Tibial nerve (tissue), 3 donors: Measurements from ENCODE around the gene ZCWPW1.

ENCODE experiments used
- CTCF ChIP-seq, 5 experiments: fragments of 200-600 bp in 3 of 5; fragments of 450-650 bp in 2 of 5; sonication (generic) in 3 of 5; IDR thresholded peaks; one replicate each; pipeline ENCODE4 v1.5.1; 2016 to 2019; ENCODE audit warnings: antibody characterized with exemption in 5 of 5, mild to moderate bottlenecking in 3 of 5, moderate library complexity in 2 of 5
- POLR2A ChIP-seq, 2 donors: fragments of 450-650 bp; IDR thresholded peaks; one replicate each; pipeline ENCODE4 v1.6.1; 2017; ENCODE audit warnings: antibody characterized with exemption in 2 of 2, mild to moderate bottlenecking in 2 of 2, moderate library complexity in 2 of 2

- TF ChIP-seq CTCF (IDR thresholded peaks at IDR 0.05), result no peak
- no peak for TF ChIP-seq POLR2A (IDR thresholded peaks at IDR 0.05)
Measured at GRCh38 chr7:100367676-100368613, 60.6 kb downstream of the ZCWPW1 start.
